SU-DHL-6 (cell line): ENCODE data around the gene ADAMTS12.

Source experiments
- H2AFZ ChIP-seq: fragments of 200-600 bp; sonication (generic); 2 replicates; pipeline ENCODE4 v1.6.1; 2014; ENCODE audit warnings: low read depth, mild to moderate bottlenecking, moderate library complexity, mixed read lengths, antibody characterized with exemption, low read length; ENCODE audit not compliant: severe bottlenecking
- H3F3A ChIP-seq: fragments of 200-600 bp; shearing (Covaris generic); 2 replicates; pipeline ENCODE4 v1.6.0; 2016; ENCODE audit warnings: antibody characterized with exemption, mild to moderate bottlenecking; ENCODE audit not compliant: insufficient read depth
- H3K27ac ChIP-seq: fragments of 200-600 bp; sonication (generic); 2 replicates; pipeline ENCODE4 v1.5.1; 2016; ENCODE audit warnings: low read depth, mild to moderate bottlenecking, low read length, moderate library complexity, mixed read lengths
- H3K27me3 ChIP-seq: fragments of 200-600 bp; sonication (generic), shearing (Covaris generic); 2 replicates; pipeline ENCODE4 v1.6.0; 2014; ENCODE audit warnings: mild to moderate bottlenecking, low read length
- H3K36me3 ChIP-seq: fragments of 200-600 bp; sonication (generic); 2 replicates; pipeline ENCODE4 v1.6.1; 2014; ENCODE audit warnings: mild to moderate bottlenecking, low read length, mixed read lengths
- H3K4me2 ChIP-seq: fragments of 300-600, 200-600 bp; shearing (Covaris generic), sonication (generic); 2 replicates; pipeline ENCODE4 v1.6.0; 2014; ENCODE audit warnings: low read length, low read depth, mild to moderate bottlenecking; ENCODE audit not compliant: poor library complexity, severe bottlenecking
- H3K4me3 ChIP-seq: fragments of 200-600 bp; sonication (generic); 2 replicates; pipeline ENCODE4 v1.5.1; 2014; ENCODE audit warnings: antibody characterized with exemption, low read length, mild to moderate bottlenecking, mixed read lengths; ENCODE audit not compliant: insufficient read depth, poor library complexity, severe bottlenecking
- H3K79me2 ChIP-seq: fragments of 200-600 bp; sonication (generic); 2 replicates; pipeline ENCODE4 v1.6.1; 2014; ENCODE audit warnings: mild to moderate bottlenecking, low read length, moderate library complexity; ENCODE audit not compliant: insufficient read depth
- H3K9ac ChIP-seq: fragments of 200-600 bp; sonication (generic); 2 replicates; pipeline ENCODE4 v1.7.0; 2014; ENCODE audit warnings: mild to moderate bottlenecking, low read length
- H3K9me2 ChIP-seq: fragments of 200-600 bp; sonication (generic); replicated peaks from 2 replicates; pipeline ENCODE4 v1.6.1; 2014; ENCODE audit warnings: low read length; ENCODE audit not compliant: insufficient read depth
- H3K9me3 ChIP-seq: fragments of 200-600 bp; sonication (generic); 2 replicates; pipeline ENCODE4 v1.6.1; 2014; ENCODE audit warnings: low read length, mixed read lengths; ENCODE audit not compliant: insufficient read depth
- H4K20me1 ChIP-seq: fragments of 200-600 bp; sonication (generic); 2 replicates; pipeline ENCODE4 v1.6.1; 2014; ENCODE audit warnings: low read depth, mild to moderate bottlenecking, antibody characterized with exemption, low read length, moderate library complexity, mixed read lengths
- EZH2phosphoT487 ChIP-seq: fragments of 200-600 bp; sonication (generic), shearing (Covaris generic); conservative IDR thresholded peaks from 2 replicates; pipeline ENCODE4 v1.6.1; 2018; ENCODE audit warnings: mild to moderate bottlenecking, antibody characterized with exemption, low read length, moderate library complexity, mixed read lengths
- TF ChIP-seq, protein P1 (sequence below): fragments of 200-600 bp; sonication (generic); IDR thresholded peaks from one replicate; pipeline ENCODE4 v1.5.1; 2017; ENCODE audit warnings: antibody characterized with exemption, mild to moderate bottlenecking, low read length, moderate library complexity; ENCODE audit not compliant: insufficient read depth, poor library complexity, severe bottlenecking

The ADAMTS12 gene

DNA sequence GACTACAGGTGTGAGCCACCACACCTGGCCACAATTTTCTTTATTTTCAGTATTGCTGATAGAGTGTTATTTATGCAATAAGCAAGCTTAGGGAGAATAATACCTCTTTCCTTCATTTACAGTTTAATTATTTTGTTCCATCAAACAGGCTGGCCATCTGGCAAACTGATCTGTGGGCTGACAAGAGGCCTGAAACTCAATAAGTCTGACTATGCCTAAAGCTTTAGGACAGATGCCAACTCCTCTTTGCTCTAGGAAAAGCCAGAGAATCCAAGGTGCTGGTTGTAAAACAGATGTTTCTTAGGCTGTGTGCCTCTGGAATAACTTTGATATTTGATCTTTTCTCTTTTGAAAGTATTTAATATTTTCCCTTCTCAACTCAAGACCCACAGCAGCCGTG lies 352.6 kb downstream of the ADAMTS12 start:
- Histone ChIP-seq H3K27ac (no peak overlapping the region), H3F3A (no peaks in the 10 kb centered on the region), H3K36me3 (no peaks in the 10 kb centered on the region), H3K9me3 (no peaks in the 10 kb centered on the region), H3K27me3 (no peaks in the 10 kb centered on the region), H2AFZ (no peak overlapping the region), H3K4me3 (no peak overlapping the region), H3K79me2 (no peaks in the 10 kb centered on the region), H3K4me2 (no peak overlapping the region), H4K20me1 (no peaks in the 10 kb centered on the region), H3K9me2 (no peaks in the 10 kb centered on the region), H3K9ac (no peak overlapping the region)
- no peak for TF ChIP-seq EZH2phosphoT487
- TF ChIP-seq, protein P1, sequence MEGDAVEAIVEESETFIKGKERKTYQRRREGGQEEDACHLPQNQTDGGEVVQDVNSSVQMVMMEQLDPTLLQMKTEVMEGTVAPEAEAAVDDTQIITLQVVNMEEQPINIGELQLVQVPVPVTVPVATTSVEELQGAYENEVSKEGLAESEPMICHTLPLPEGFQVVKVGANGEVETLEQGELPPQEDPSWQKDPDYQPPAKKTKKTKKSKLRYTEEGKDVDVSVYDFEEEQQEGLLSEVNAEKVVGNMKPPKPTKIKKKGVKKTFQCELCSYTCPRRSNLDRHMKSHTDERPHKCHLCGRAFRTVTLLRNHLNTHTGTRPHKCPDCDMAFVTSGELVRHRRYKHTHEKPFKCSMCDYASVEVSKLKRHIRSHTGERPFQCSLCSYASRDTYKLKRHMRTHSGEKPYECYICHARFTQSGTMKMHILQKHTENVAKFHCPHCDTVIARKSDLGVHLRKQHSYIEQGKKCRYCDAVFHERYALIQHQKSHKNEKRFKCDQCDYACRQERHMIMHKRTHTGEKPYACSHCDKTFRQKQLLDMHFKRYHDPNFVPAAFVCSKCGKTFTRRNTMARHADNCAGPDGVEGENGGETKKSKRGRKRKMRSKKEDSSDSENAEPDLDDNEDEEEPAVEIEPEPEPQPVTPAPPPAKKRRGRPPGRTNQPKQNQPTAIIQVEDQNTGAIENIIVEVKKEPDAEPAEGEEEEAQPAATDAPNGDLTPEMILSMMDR: no peak

DNA sequence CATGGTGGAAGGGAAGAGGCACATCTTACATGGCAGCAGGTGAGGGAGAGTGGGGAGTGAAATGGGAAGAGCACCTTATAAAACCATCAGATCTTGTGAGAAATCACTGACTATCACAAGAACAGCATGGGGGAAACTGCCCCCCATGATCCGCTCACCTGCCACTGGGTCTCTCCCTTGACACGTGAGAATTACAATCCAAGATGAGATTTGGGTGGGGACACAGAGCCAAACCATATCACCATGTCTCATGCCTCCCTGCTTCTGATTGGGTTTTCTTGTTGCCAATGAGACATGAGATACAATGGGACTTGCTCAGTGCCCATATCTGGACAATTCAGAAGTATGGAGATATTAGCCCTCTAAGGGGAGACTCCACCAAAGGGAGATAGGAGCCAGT lies 353.6 kb downstream of the ADAMTS12 start:
- Histone ChIP-seq H3F3A (no peaks in the 10 kb centered on the region), H3K9me2 (no peaks in the 10 kb centered on the region), H3K4me3 (no peak overlapping the region), H3K9me3 (no peaks in the 10 kb centered on the region), H3K27ac (no peak overlapping the region), H3K36me3 (no peaks in the 10 kb centered on the region), H4K20me1 (no peaks in the 10 kb centered on the region), H3K79me2 (no peaks in the 10 kb centered on the region), H3K4me2 (no peak overlapping the region), H3K9ac (no peak overlapping the region), H3K27me3 (no peaks in the 10 kb centered on the region), H2AFZ (no peak overlapping the region)
- TF ChIP-seq, protein P1: no peak
- TF ChIP-seq EZH2phosphoT487: no peak

DNA sequence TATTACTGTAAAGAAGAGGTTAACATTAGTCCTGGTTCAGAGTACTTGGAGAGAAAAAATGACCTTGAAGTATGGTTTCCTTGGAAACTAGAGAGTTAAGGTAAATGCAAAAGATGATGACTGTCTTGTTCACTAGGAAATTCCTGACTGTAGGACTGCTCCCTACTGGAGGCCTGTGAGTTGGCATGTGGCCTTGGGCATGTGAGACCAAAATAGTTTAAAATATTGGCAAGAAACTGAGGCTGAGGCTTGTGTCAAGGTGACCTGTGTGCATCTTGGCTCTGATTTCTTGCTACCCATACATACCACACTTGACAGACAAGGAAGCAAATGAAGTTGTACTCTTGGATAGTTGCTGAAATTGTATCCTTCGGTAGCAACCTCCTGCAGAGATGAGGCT lies 354.6 kb downstream of the ADAMTS12 start:
- no peak overlapping the region for H3K4me3 ChIP-seq
- no peak overlapping the region for H3K4me2 ChIP-seq
- no peaks in the 10 kb centered on the region for H3K9me3 ChIP-seq
- H3K36me3 ChIP-seq: no peaks in the 10 kb centered on the region
- no peak overlapping the region for H3K9ac ChIP-seq
- H3K79me2 ChIP-seq: no peaks in the 10 kb centered on the region
- H3K27me3 ChIP-seq: no peaks in the 10 kb centered on the region
- no peaks in the 10 kb centered on the region for H3F3A ChIP-seq
- H4K20me1 ChIP-seq: no peaks in the 10 kb centered on the region
- H3K27ac ChIP-seq: no peak overlapping the region
- no peaks in the 10 kb centered on the region for H3K9me2 ChIP-seq
- H2AFZ ChIP-seq: no peak overlapping the region
- no peak for TF ChIP-seq EZH2phosphoT487
- TF ChIP-seq, protein P1: no peak

DNA sequence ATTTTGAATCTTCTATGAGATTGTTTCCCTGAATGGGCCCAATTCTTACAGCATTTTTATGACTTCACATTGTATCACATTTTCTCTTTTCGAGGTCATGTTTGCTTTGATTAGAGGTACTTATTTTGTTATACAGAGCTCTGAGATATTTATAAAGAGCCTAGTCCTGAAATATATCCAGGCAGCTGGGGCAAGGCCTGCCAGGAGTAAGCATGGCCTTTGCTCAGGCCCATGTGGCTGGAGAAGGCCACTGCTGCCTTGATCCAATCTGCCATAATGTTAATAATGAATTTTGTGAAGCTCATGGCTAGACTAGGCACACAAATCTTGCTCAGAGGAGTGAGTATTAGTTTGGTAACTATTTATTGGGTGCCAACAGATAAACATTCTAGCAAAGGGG lies 355.0 kb downstream of the ADAMTS12 start:
- no peaks in the 10 kb centered on the region for H3K79me2 ChIP-seq
- no peak overlapping the region for H3K4me2 ChIP-seq
- no peaks in the 10 kb centered on the region for H3K9me3 ChIP-seq
- H3K27me3 ChIP-seq: no peaks in the 10 kb centered on the region
- no peak overlapping the region for H3K27ac ChIP-seq
- H3K4me3 ChIP-seq: no peak overlapping the region
- no peaks in the 10 kb centered on the region for H3K36me3 ChIP-seq
- no peaks in the 10 kb centered on the region for H3F3A ChIP-seq
- H3K9ac ChIP-seq: no peak overlapping the region
- H4K20me1 ChIP-seq: no peaks in the 10 kb centered on the region
- H2AFZ ChIP-seq: no peak overlapping the region
- TF ChIP-seq, protein P1: no peak
- no peak for TF ChIP-seq EZH2phosphoT487
- no peaks in the 10 kb centered on the region for H3K9me2 ChIP-seq
